Common myeloid progenitor, CD34-positive (primary cell): ENCODE data around the gene SELENOW.
"Not testable (repeated sequence)": the region's sequence is repeated elsewhere in the genome, so short reads cannot be mapped to it uniquely, and the experiment has no call there.

Experiments
- CTCF ChIA-PET: fragments of 350-600 bp; sonication (Branson Sonifier 250); formaldehyde crosslinking; loops from one replicate; lab custom pipeline; 2021; ENCODE audit warnings: antibody characterized with exemption; lab: Charles Lee
- POLR2A ChIA-PET: fragments of 350-600 bp; sonication (Branson Sonifier 250); formaldehyde crosslinking; loops from one replicate; lab custom pipeline; 2021; ENCODE audit warnings: antibody characterized with exemption; lab: Charles Lee
- DNase-seq, 3 donors: peaks; one replicate each; pipeline versions ENCODE4 v3.0.0 to v3.0.0-alpha.2; 2013
- H3K27ac ChIP-seq, 2 experiments: 1 replicate in 1 of 2; 2 replicates in 1 of 2; pipeline ENCODE4 v1.7.0; 2013; ENCODE audit warnings: inconsistent platforms in 2 of 2, low read length in 2 of 2, mild to moderate bottlenecking in 2 of 2, low read depth in 1 of 2, moderate library complexity in 1 of 2; ENCODE audit not compliant: severe bottlenecking in 2 of 2, insufficient read depth in 1 of 2, poor library complexity in 1 of 2
- H3K27me3 ChIP-seq, 5 experiments: replicated peaks in 2 of 5; 1 replicate in 3 of 5; 2 replicates in 2 of 5; pipeline versions ENCODE4 v1.6.1 to v1.7.0; 2013; ENCODE audit warnings: low read length in 4 of 5, mild to moderate bottlenecking in 2 of 5, moderate library complexity in 2 of 5, inconsistent platforms in 1 of 5; ENCODE audit not compliant: insufficient read depth in 5 of 5, control insufficient read depth in 4 of 5
- H3K36me3 ChIP-seq, 4 experiments: 1 replicate in 2 of 4; 2 replicates in 2 of 4; pipeline versions ENCODE4 v1.6.1 to v1.7.0; 2013; ENCODE audit warnings: low read length in 3 of 4, control low read depth in 1 of 4, mild to moderate bottlenecking in 1 of 4; ENCODE audit not compliant: control insufficient read depth in 4 of 4, insufficient read depth in 4 of 4
- H3K4me1 ChIP-seq, 4 experiments: 1 replicate in 3 of 4; 2 replicates in 1 of 4; pipeline versions ENCODE4 v1.6.1 to v1.7.1; 2013; ENCODE audit warnings: low read length in 3 of 4, mild to moderate bottlenecking in 3 of 4, control low read depth in 1 of 4, inconsistent platforms in 1 of 4, moderate library complexity in 1 of 4; ENCODE audit not compliant: control insufficient read depth in 4 of 4, insufficient read depth in 4 of 4; ENCODE audit errors: control extremely low read depth in 1 of 4
- H3K4me3 ChIP-seq, 7 experiments: 1 replicate in 4 of 7; 2 replicates in 3 of 7; pipeline versions ENCODE4 v1.5.1 to v1.7.0; 2013; ENCODE audit warnings: mild to moderate bottlenecking in 7 of 7, low read length in 6 of 7, moderate library complexity in 6 of 7, inconsistent platforms in 2 of 7, low read depth in 2 of 7, control low read depth in 1 of 7; ENCODE audit not compliant: insufficient read depth in 4 of 7, control insufficient read depth in 1 of 7; ENCODE audit errors: extremely low read depth in 1 of 7
- H3K9me3 ChIP-seq, 5 experiments: 1 replicate in 4 of 5; 2 replicates in 1 of 5; pipeline versions ENCODE4 v1.6.1 to v1.7.1; 2013; ENCODE audit warnings: low read length in 4 of 5, mild to moderate bottlenecking in 2 of 5, inconsistent platforms in 1 of 5, low read depth in 1 of 5, moderate library complexity in 1 of 5; ENCODE audit not compliant: control insufficient read depth in 4 of 5, insufficient read depth in 2 of 5; ENCODE audit errors: control extremely low read depth in 1 of 5
- WGBS: methylation state at CpG from one replicate; pipeline ENCODE4 v1.1.5; 2013; ENCODE audit not compliant: insufficient coverage; 5-methylcytosine and 5-hydroxymethylcytosine counted together

Gene SELENOW

DNA sequence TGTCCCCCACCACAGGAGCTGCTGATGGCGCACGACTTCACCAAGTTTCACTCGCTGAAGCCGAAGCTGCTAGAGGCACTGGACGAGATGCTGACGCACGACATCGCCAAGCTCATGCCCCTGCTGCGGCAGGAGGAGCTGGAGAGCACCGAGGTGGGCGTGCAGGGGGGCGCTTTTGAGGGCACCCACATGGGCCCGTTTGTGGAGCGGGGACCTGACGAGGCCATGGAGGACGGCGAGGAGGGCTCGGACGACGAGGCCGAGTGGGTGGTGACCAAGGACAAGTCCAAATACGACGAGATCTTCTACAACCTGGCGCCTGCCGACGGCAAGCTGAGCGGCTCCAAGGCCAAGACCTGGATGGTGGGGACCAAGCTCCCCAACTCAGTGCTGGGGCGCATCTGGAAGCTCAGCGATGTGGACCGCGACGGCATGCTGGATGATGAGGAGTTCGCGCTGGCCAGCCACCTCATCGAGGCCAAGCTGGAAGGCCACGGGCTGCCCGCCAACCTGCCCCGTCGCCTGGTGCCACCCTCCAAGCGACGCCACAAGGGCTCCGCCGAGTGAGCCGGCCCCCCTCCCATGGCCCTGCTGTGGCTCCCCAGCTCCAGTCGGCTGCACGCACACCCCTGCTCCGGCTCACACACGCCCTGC lies 37.5 kb upstream of the SELENOW start:
- ChIA-PET CTCF (interaction anchor here (0.6 to 17.8 kb wide), 2 partner anchors 30 to 193 kb away, joined by 3 to 321 read pairs; partner anchors contain the start of gene EHD2), POLR2A (interaction anchor here (1.4 kb wide), 1 partner anchor 28 kb away, joined by 5 read pairs; the partner anchor contains the start of gene EHD2)
- DNase-seq, result no peak
- no peak overlapping the region for H3K27ac ChIP-seq
- 95% methylated on average over 44 of the region's 48 CpGs for WGBS
- H3K36me3 ChIP-seq, result peaks cover 0 to 37% (median 10%) of the 10 kb centered on the region in 4 experiments
- peaks cover 3 to 36% (median 26%) of the 10 kb centered on the region in 4 experiments for H3K4me1 ChIP-seq
- H3K27me3 ChIP-seq, result no peaks in the 10 kb centered on the region
- H3K4me3 ChIP-seq, result no peak overlapping the region
- no peaks in the 10 kb centered on the region for H3K9me3 ChIP-seq

DNA sequence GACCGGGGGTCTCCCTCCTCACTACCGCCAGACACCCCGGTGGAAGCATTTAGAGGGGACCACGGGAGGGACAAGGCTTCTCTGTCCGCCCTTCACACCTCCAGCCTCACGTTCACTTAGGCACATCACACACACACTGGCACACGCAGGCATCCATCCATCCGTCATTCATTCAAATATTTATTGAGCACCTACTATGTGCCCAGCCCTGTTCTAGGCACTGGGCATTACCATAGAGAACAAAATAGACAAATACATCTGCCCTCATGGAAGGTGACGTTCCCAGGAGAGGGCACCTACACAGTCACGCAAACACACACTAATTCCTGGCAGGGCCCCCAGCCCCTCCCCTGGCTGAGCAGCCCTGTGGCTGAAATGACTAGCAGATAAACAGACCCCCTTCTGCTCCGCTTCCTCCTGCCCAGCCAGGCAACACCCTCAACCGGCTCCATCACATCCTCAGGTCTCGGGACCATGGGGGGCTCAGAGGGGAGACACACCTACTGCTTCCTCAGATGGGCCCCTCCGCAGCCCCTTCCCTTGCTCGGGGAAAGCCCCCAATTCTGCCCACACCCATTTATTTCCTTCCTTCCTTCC lies 36.9 kb upstream of the SELENOW start:
- CTCF ChIA-PET, result interaction anchor here (0.6 to 17.8 kb wide), 2 partner anchors 30 to 194 kb away, joined by 3 to 321 read pairs; partner anchors contain the start of gene EHD2
- H3K27me3 ChIP-seq, result no peaks in the 10 kb centered on the region
- peaks cover under 1 to 30% (median 7%) of the 10 kb centered on the region in 4 experiments for H3K36me3 ChIP-seq
- H3K4me1 ChIP-seq, result peaks cover 3 to 42% (median 32%) of the 10 kb centered on the region in 4 experiments
- WGBS, result 78% methylated on average over 13 of the region's 15 CpGs
- no peak overlapping the region for H3K4me3 ChIP-seq
- DNase-seq, result peak in 2 of 3 donors; percentile 45 to 54
- no peaks in the 10 kb centered on the region for H3K9me3 ChIP-seq
- POLR2A ChIA-PET, result interaction anchor here (1.4 to 1.8 kb wide), 2 partner anchors 12 to 29 kb away, joined by 5 read pairs; partner anchors contain the start of gene EHD2
- H3K27ac ChIP-seq, result no peak overlapping the region

DNA sequence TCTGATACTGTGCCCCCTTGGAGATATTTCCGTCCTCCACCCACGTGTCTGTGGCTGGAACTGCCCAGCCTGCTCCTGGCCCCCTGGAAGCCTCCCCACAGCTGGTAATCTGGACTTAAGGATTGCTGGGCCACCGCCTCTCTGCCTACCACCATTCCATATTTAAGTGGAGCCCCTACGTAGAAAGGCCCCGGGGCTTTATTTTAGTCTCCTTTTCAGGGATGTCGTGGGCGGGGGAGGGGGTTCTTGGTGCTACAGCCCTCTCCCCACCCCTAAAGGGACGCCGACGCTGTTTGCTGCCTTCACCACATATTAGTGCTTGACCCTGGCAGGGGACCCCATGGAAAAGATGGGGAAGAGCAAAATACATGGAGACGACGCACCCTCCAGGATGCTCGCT lies 35.9 kb upstream of the SELENOW start:
- Histone ChIP-seq H3K27ac (peak overlapping the region in 1 of 2 experiments; percentile 43), H3K4me1 (peaks cover 3 to 42% (median 34%) of the 10 kb centered on the region in 4 experiments), H3K9me3 (no peaks in the 10 kb centered on the region), H3K4me3 (peak overlapping the region in 1 of 7 experiments; percentile 73), H3K27me3 (no peaks in the 10 kb centered on the region), H3K36me3 (peaks cover 7 to 34% (median 9%) of the 10 kb centered on the region in 4 experiments)
- POLR2A ChIA-PET, result interaction anchor here (1.8 to 1.9 kb wide), 2 partner anchors 13 to 29 kb away, joined by 5 to 11 read pairs; partner anchors contain the start of gene EHD2
- CTCF ChIA-PET, result interaction anchor here (0.7 to 17.8 kb wide), 7 partner anchors 8 to 259 kb away, joined by 3 to 321 read pairs (median 9); partner anchors contain the start of genes EHD2 and KPTN
- DNase-seq, result no peak
- 100% methylated on average over 3 of the region's 13 CpGs for WGBS

DNA sequence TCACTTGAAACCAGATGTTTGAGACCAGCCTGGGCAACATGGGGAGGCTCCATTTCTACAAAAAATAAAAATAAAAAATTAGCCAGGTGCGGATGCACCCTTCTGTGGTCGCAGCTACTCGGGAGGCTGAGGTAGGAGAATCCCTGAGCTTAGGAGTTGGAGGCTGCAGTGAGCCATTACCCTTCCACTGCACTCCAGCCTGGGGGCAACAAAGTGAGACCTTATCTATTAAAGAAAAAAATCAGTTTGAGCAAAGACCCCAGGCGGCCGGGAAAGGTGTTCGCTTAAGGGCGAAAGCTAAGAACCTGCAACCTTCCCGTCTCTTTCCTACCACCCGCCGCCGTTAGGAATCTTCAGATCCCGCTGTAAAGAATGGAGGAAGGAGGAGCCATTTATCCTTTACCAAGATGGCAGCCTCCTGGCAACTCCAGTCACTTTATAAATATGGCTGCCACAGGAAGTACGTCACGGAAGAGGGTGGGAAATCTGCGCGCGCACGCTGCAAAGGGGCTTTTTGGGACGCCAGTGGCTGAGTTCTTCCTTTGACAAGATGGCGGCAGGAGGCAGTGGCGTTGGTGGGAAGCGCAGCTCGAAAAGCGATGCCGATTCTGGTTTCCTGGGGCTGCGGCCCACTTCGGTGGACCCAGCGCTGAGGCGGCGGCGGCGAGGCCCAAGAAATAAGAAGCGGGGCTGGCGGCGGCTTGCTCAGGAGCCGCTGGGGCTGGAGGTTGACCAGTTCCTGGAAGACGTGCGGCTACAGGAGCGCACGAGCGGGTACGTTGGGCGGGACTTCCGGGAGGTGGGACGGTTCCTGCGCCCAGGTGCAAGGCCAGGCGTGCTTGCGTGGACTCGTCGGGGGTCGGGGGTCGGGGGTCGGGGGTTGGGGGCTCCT lies 33.2 kb upstream of the SELENOW start, which contains the start of gene NOP53:
NOP53 (plus strand) TSS at position 537 of the 892 bp plus-strand sequence; CDS start at position 551, 14 bp downstream.
- Histone ChIP-seq H3K4me1 (peaks cover 3 to 42% (median 34%) of the 10 kb centered on the region in 4 experiments), H3K36me3 (peaks cover 13 to 43% (median 26%) of the 10 kb centered on the region in 4 experiments), H3K9me3 (no peaks in the 10 kb centered on the region), H3K4me3 (peak within 1 kb of the TSS; percentile 76 to 88 (median 82)), H3K27ac (peak within 1 kb of the TSS; percentile 92 to 97), H3K27me3 (no peaks in the 10 kb centered on the region)
- POLR2A ChIA-PET, result interaction anchor here (0.6 to 0.9 kb wide), 4 partner anchors 13 to 38 kb away, joined by 3 read pairs; no protein-coding TSS in a partner anchor
- CTCF ChIA-PET, result interaction anchor here (1.1 to 17.8 kb wide), 4 partner anchors 21 to 317 kb away, joined by 3 to 321 read pairs (median 10); partner anchors contain the start of gene EHD2
- WGBS, result 5% methylated on average over 39 of the region's 53 CpGs
- peak; percentile 96 to 99 (median 96) for DNase-seq

DNA sequence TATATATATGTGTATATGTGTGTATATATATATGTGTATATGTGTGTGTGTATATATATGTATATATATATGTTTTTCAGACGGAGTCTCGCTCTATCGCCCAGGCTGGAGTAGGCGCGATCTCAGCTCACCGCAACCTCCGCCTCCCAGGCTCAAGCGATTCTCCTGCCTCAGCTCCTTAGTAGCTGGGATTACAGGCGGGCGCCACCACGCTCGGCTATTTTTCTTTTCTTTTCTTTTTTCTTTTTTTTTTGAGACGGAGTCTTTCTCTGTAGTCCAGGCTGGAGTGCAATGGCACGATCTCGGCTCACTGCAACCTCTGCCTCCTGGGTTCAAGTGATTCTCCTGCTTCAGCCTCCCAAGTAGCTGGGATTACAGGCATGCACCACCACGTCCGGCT lies 32.4 kb upstream of the SELENOW start:
- Histone ChIP-seq H3K36me3 (peaks cover 16 to 47% (median 34%) of the 10 kb centered on the region in 4 experiments), H3K4me1 (peaks cover 3 to 42% (median 34%) of the 10 kb centered on the region in 4 experiments), H3K4me3 (peak overlapping the region in 6 of 7 experiments; percentile 79 to 88 (median 82)), H3K27ac (peak overlapping the region in 1 of 2 experiments; percentile 97)
- CTCF ChIA-PET, result interaction anchor here (1.1 to 17.8 kb wide), 3 partner anchors 20 to 47 kb away, joined by 3 to 321 read pairs (median 17); partner anchors contain the start of gene EHD2
- POLR2A ChIA-PET, DNase-seq, H3K27me3 ChIP-seq, H3K9me3 ChIP-seq: not testable (repeated sequence)
- WGBS, result 90% methylated on average over 9 of the region's 17 CpGs

DNA sequence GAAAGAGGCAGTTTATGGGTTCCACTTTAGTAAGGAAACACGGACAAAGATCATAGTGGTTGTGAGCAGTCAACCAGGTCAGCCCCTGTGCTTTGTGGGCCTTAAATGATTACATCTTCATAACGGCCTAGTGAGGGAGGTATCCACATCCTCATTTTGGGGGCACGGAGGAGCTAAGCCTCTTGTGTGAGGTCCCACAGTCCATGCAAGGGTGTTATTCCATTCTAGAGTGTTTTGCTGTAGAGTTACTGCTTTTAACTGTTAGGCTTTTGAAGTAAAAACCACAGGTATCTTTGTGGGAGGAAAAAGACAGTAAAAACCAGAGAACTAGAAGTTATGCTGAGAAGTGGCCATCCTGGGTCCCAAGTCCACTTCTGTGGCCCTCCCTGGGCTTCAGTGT lies 29.2 kb upstream of the SELENOW start:
- Histone ChIP-seq H3K9me3 (no peaks in the 10 kb centered on the region), H3K4me3 (no peak overlapping the region), H3K27me3 (no peaks in the 10 kb centered on the region), H3K27ac (no peak overlapping the region), H3K4me1 (peaks cover 3 to 18% (median 15%) of the 10 kb centered on the region in 4 experiments), H3K36me3 (peaks cover 15 to 67% (median 54%) of the 10 kb centered on the region in 4 experiments)
- DNase-seq, result no peak
- WGBS, result 100% methylated on average over 2 of the region's 3 CpGs
- POLR2A ChIA-PET, result no interaction called here
- CTCF ChIA-PET, result interaction anchor here (0.6 to 17.8 kb wide), 2 partner anchors 16 to 38 kb away, joined by 3 to 321 read pairs; partner anchors contain the start of gene EHD2
